Ectodermal cell (in vitro differentiated cells): Measurements from ENCODE around the gene CIBAR2.
"Not testable (repeated sequence)": the region's sequence is repeated elsewhere in the genome, so short reads cannot be mapped to it uniquely, and the experiment has no call there.

ENCODE experiments used
- H3K27ac ChIP-seq: 2 replicates; pipeline ENCODE4 v1.7.0; 2013; ENCODE audit warnings: mild to moderate bottlenecking, low read depth, low read length; ENCODE audit not compliant: insufficient read depth, poor library complexity, severe bottlenecking
- H3K27me3 ChIP-seq: 2 replicates; pipeline ENCODE4 v1.7.0; 2013; ENCODE audit warnings: mild to moderate bottlenecking, low read length; ENCODE audit not compliant: insufficient read depth, control insufficient read depth, poor library complexity, severe bottlenecking
- H3K36me3 ChIP-seq: one replicate; pipeline ENCODE4 v1.7.0; 2013; ENCODE audit warnings: low read length; ENCODE audit not compliant: control insufficient read depth, insufficient read depth
- H3K4me1 ChIP-seq: one replicate; pipeline ENCODE4 v1.7.0; 2013; ENCODE audit warnings: low read length; ENCODE audit not compliant: control insufficient read depth, insufficient read depth
- H3K4me3 ChIP-seq: 2 replicates; pipeline ENCODE4 v1.7.0; 2013; ENCODE audit warnings: low read depth, low read length, control low read depth; ENCODE audit not compliant: insufficient read depth
- H3K9me3 ChIP-seq: 2 replicates; pipeline ENCODE4 v1.7.0; 2013; ENCODE audit warnings: mild to moderate bottlenecking, low read length, moderate library complexity; ENCODE audit not compliant: control insufficient read depth
- WGBS, 2 experiments: methylation state at CpG; one replicate each; pipeline ENCODE4 v1.1.7; 2013; ENCODE audit warnings: missing lambda C conversion rate in 2 of 2; 5-methylcytosine and 5-hydroxymethylcytosine counted together

The CIBAR2 gene

DNA sequence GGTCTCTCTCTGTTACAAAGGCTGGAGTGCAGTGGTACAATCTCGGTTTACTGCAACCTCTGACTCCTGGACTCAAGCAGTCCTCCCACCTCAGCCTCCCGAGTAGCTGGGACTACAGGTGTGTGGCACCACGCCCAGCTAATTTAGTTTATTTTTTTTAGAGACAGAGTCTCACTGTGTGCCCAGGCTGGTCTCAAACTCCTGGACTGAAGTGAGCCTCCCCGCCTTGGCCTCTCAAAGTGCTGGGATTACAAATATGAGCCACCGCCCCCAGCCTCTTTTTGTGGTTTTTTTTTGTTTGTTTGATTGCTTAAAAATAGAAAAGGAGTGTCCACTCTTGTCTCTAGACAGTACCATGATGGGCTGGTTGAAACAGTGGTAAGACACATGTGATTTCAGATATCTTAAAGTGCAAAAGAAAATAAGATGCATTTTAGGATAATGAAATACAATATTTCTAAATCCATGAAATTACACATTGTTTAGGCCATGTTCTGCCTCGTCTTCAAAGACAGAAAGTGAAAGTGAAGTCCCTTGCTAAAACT, 57.3 kb downstream of the CIBAR2 start:
- WGBS, 2 experiments = 91 to 93% methylated on average over 6 of the region's 6 CpGs
- H3K27me3 ChIP-seq = no peaks in the 10 kb centered on the region
- no peaks in the 10 kb centered on the region for H3K36me3 ChIP-seq
- H3K27ac ChIP-seq = no peak overlapping the region
- H3K4me1 ChIP-seq = no peaks in the 10 kb centered on the region
- H3K9me3 ChIP-seq = no peaks in the 10 kb centered on the region
- H3K4me3 ChIP-seq = no peak overlapping the region

DNA sequence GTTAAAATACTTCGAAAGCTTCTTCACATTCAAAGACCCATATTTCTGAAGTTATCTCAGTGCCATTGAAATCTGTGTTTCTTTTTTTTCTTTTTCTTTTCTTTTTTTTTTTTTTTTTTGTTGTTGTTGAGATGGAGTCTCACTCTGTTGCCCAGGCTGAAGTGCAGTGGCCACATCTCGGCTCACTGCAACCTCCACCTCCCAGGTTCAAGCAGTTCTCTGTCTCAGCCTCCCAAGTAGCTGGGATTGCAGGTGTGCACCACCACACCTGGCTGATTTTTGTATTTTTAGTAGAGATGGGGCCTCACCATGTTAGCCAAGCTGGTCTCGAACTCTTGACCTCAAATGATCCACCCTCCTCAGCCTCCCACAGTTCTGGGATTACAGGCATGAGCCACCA, 58.0 kb downstream of the CIBAR2 start:
- H3K36me3 ChIP-seq, H3K27me3 ChIP-seq, H3K4me1 ChIP-seq, H3K4me3 ChIP-seq, H3K9me3 ChIP-seq, H3K27ac ChIP-seq: not testable (repeated sequence)
- WGBS, 2 experiments = 89 to 94% methylated on average over 2 of the region's 3 CpGs

DNA sequence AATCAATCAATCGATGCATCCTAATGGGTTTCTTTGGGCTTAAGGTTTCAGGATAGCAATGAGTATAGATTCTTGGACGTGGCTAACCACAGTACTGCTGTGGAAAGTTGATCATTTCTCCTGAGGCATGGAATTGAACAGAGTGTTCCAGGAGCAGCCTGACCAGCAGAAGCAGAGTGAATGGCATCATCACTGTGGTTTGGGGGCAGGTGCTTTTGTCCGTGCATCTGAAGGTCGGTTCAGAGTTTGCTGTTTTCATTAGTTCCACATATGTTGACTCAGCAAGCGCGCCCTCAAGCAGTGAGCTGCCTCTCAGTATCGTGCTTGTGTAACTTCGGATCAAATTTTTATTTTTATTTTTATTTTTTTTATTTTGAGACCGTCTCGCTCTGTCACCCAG, 59.7 kb downstream of the CIBAR2 start:
- Histone ChIP-seq H3K27ac (no peak overlapping the region), H3K4me1 (peaks cover under 1% of the 10 kb centered on the region)
- WGBS, 2 experiments = 94 to 98% methylated on average over 10 of the region's 10 CpGs

DNA sequence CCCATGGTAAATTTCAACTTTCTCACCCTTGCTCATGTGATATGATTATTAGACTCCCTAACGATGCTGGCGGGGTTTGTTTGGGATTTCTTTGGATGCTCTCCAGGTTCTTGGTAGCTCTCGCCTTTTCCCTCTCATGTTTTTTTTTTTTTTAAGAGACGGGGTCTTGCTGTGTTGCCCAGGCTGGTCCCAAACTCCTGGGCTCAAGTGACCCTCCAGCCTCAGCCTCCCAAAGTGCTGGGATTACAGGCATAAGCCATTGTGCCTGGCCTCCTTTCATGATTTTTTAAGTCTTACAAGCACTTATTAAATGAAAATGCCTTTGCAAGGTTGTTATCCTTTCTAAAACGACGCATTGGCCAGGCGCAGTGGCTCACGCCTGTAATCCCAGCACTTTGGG, 60.6 kb downstream of the CIBAR2 start:
- no peaks in the 10 kb centered on the region for H3K9me3 ChIP-seq
- H3K4me3 ChIP-seq = no peak overlapping the region
- H3K27ac ChIP-seq = no peak overlapping the region
- 92 to 93% methylated on average over 8 of the region's 8 CpGs for WGBS, 2 experiments
- H3K27me3 ChIP-seq = no peaks in the 10 kb centered on the region
- no peaks in the 10 kb centered on the region for H3K36me3 ChIP-seq
- peaks cover 6% of the 10 kb centered on the region for H3K4me1 ChIP-seq

More for the DNA sequence above, 59.7 kb downstream of the CIBAR2 start:
- Histone ChIP-seq H3K27me3 (no peaks in the 10 kb centered on the region), H3K4me3 (no peak overlapping the region), H3K9me3 (no peaks in the 10 kb centered on the region), H3K36me3 (no peaks in the 10 kb centered on the region)

DNA sequence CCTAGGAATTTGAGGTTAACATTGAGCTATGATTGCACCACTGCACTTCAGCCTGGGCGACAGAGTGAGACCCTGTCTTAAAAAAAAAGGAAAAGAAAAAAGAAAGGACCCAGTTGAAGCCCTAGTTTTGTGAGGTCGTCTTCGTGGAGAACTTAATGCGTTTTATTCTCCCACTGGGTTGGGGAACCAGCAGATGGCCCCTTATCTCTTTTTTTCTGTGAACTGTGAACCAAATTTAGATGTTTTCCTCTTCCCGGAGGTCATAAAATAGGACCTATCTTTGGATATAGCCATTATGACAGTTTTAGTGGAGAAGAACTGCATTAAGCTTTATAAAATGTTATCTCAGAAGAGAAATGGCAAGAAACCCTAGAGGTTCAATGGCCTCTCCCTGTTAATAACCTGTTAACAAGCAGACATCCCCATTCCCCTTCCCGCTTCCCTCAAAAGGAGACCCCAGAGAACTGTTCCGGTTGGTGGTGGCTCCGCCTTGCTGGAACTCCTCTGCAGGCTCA, 61.1 kb downstream of the CIBAR2 start:
- H3K4me3 ChIP-seq = no peak overlapping the region
- 91% methylated on average over 8 of the region's 8 CpGs for whole genome bisulfite sequencing, 2 experiments

DNA sequence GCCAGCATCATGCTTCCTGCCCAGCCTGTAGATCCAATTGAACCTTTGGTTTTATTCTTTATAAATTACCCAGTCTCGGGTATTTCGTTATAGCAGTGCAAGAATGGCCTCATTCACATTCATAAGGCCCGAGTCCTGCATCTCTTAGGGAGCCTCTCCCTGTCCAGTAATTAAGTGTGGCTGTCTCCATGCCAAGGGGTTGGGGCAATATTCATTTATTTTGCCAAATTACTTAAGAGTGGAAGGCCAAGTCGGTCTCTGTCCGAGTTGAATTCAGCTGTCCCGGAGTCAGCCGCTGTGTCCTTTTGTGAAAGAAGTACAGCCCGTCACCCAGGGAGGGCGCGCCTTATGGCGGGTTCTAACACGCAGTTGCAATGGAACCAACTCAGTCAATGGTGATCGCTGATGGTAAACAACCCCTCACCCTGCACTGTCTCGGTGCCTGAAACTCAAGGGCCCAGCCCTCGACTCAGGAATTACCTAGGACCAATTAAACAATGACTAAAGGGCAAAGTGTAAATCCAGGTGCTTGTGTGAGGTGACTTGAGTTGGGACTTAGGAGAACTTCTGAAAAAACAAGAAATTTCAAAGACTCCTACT, 62.5 kb downstream of the CIBAR2 start:
- Histone ChIP-seq H3K4me3 (no peak overlapping the region), H3K36me3 (no peaks in the 10 kb centered on the region), H3K9me3 (no peaks in the 10 kb centered on the region), H3K4me1 (peaks cover 6% of the 10 kb centered on the region), H3K27me3 (no peaks in the 10 kb centered on the region), H3K27ac (no peak overlapping the region)
- 95 to 97% methylated on average over 15 of the region's 15 CpGs for WGBS, 2 experiments

More for the DNA sequence above, 61.1 kb downstream of the CIBAR2 start:
- no peaks in the 10 kb centered on the region for H3K36me3 ChIP-seq
- H3K27ac ChIP-seq = no peak overlapping the region
- peaks cover 6% of the 10 kb centered on the region for H3K4me1 ChIP-seq
- no peaks in the 10 kb centered on the region for H3K9me3 ChIP-seq
- H3K27me3 ChIP-seq = no peaks in the 10 kb centered on the region

DNA sequence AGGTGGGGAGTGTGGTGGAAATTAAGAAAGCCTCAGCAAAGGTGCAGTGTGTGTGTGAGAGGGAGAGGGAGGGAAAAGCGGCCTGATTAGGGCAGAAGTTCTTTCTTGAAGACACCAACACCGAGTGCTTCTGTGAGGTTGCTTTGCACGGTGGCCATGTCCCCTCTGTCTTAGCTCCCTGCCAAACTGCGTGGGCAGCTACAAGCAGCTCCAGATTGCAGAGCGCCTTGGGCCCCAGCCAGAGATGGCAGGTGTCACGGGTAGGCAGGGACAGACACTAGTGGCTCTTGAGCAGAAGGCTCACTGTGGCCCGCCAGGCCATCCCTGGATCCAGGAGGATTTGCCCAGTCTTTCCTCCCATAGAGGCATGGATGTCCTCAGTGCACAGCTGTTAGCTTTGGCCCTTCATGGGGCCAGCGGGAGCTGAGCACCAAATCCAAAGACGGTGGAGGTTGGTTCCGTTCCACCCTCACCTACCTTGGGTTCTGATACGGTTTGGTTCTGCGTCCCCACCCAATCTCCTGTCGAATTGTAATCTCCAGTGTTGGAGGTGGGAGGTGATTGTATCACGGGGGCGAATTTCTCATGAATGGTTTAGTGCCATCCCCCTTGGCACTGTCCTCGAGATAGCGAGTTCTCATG, 63.2 kb downstream of the CIBAR2 start:
- Histone ChIP-seq H3K4me1 (peaks cover 6% of the 10 kb centered on the region), H3K27me3 (no peaks in the 10 kb centered on the region), H3K9me3 (no peaks in the 10 kb centered on the region), H3K4me3 (no peak overlapping the region), H3K27ac (no peak overlapping the region), H3K36me3 (no peaks in the 10 kb centered on the region)
- 94 to 96% methylated on average over 17 of the region's 17 CpGs for WGBS, 2 experiments
